ENCODE data around the gene PLAC1.

DNA sequence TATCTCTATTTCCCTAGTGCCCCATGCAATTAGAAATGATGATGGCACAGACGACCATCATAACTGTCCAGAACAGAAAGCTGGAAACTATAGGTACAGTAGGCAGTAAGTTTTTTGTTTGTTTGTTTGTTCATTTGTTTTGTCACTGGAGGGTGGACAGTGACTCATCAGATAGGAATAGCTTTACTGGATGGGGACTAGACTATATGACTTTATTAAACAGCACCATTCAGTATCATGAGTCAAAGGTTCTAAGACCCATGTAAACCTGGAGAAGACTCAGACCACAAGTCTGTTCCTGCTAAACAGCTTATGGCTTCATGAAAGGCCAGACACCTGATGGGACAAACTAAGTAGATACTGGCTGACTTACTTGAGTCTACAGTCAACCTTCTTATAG, 38.4 kb downstream of the PLAC1 start:
- TF ChIP-seq, protein P1, sequence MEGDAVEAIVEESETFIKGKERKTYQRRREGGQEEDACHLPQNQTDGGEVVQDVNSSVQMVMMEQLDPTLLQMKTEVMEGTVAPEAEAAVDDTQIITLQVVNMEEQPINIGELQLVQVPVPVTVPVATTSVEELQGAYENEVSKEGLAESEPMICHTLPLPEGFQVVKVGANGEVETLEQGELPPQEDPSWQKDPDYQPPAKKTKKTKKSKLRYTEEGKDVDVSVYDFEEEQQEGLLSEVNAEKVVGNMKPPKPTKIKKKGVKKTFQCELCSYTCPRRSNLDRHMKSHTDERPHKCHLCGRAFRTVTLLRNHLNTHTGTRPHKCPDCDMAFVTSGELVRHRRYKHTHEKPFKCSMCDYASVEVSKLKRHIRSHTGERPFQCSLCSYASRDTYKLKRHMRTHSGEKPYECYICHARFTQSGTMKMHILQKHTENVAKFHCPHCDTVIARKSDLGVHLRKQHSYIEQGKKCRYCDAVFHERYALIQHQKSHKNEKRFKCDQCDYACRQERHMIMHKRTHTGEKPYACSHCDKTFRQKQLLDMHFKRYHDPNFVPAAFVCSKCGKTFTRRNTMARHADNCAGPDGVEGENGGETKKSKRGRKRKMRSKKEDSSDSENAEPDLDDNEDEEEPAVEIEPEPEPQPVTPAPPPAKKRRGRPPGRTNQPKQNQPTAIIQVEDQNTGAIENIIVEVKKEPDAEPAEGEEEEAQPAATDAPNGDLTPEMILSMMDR (IDR thresholded peaks at IDR 0.05): no peak
- no peak for TF ChIP-seq POLR2A (IDR thresholded peaks at IDR 0.05)

Data from uterus (tissue), 2 donors.